Trophoblast cell (in vitro differentiated cells and primary cell): Measurements from ENCODE around the gene RABGGTB.

Source experiments
- DNase-seq, 2 donors: peaks; one replicate each; pipeline ENCODE4 v3.0.0-alpha.2; 2016
- H2AFZ ChIP-seq: 2 replicates; pipeline ENCODE4 v1.6.1; 2013; ENCODE audit warnings: low read length, moderate library complexity, mild to moderate bottlenecking; ENCODE audit not compliant: insufficient read depth, poor library complexity
- H2AK5ac ChIP-seq: 2 replicates; pipeline ENCODE4 v1.6.1; 2013; ENCODE audit warnings: mild to moderate bottlenecking, low read length
- H2BK120ac ChIP-seq: 2 replicates; pipeline ENCODE4 v1.6.1; 2013; ENCODE audit warnings: low read length, mild to moderate bottlenecking, moderate library complexity; ENCODE audit not compliant: insufficient read depth, poor library complexity
- H2BK12ac ChIP-seq: 2 replicates; pipeline ENCODE4 v1.6.1; 2013; ENCODE audit warnings: mild to moderate bottlenecking, low read length, moderate library complexity
- H2BK5ac ChIP-seq: 2 replicates; pipeline ENCODE4 v1.6.1; 2013; ENCODE audit warnings: low read length, low read depth, moderate library complexity, mild to moderate bottlenecking; ENCODE audit not compliant: poor library complexity
- H3K14ac ChIP-seq: 2 replicates; pipeline ENCODE4 v1.6.1; 2013; ENCODE audit warnings: mild to moderate bottlenecking, low read length
- H3K18ac ChIP-seq: 2 replicates; pipeline ENCODE4 v1.6.1; 2013; ENCODE audit warnings: mild to moderate bottlenecking, low read length
- H3K23ac ChIP-seq: 2 replicates; pipeline ENCODE4 v1.6.1; 2013; ENCODE audit warnings: low read length
- H3K27ac ChIP-seq: 2 replicates; pipeline ENCODE4 v1.5.1; 2013; ENCODE audit warnings: low read depth, mild to moderate bottlenecking, inconsistent platforms, low read length, moderate library complexity
- H3K27me3 ChIP-seq: 2 replicates; pipeline ENCODE4 v1.6.1; 2013; ENCODE audit warnings: inconsistent platforms, mild to moderate bottlenecking, low read length, moderate library complexity; ENCODE audit not compliant: insufficient read depth
- H3K36me3 ChIP-seq, 2 experiments: 1 replicate in 1 of 2; 2 replicates in 1 of 2; pipeline ENCODE4 v1.6.1; 2013; ENCODE audit warnings: low read length in 2 of 2, mild to moderate bottlenecking in 2 of 2, moderate library complexity in 1 of 2; ENCODE audit not compliant: insufficient read depth in 2 of 2, control insufficient read depth in 1 of 2
- H3K4ac ChIP-seq: 2 replicates; pipeline ENCODE4 v1.6.1; 2013; ENCODE audit warnings: low read depth, mild to moderate bottlenecking, low read length, moderate library complexity
- H3K4me1 ChIP-seq, 2 experiments: 1 replicate in 1 of 2; 2 replicates in 1 of 2; pipeline ENCODE4 v1.6.1; 2013; ENCODE audit warnings: low read length in 2 of 2, mild to moderate bottlenecking in 2 of 2, moderate library complexity in 1 of 2; ENCODE audit not compliant: insufficient read depth in 2 of 2, control insufficient read depth in 1 of 2
- H3K4me2 ChIP-seq: 2 replicates; pipeline ENCODE4 v1.6.1; 2013; ENCODE audit warnings: inconsistent platforms, mild to moderate bottlenecking, low read length, moderate library complexity
- H3K4me3 ChIP-seq: 2 replicates; pipeline ENCODE4 v1.5.1; 2013; ENCODE audit warnings: mild to moderate bottlenecking, low read depth, low read length, inconsistent platforms
- H3K79me1 ChIP-seq: one replicate; pipeline ENCODE4 v1.6.1; 2013; ENCODE audit warnings: low read length
- H3K79me2 ChIP-seq: 2 replicates; pipeline ENCODE4 v1.6.1; 2013; ENCODE audit warnings: low read length, mild to moderate bottlenecking; ENCODE audit not compliant: control insufficient read depth, insufficient read depth, poor library complexity
- H3K9ac ChIP-seq: 2 replicates; pipeline ENCODE4 v1.6.1; 2013; ENCODE audit warnings: mild to moderate bottlenecking, low read length
- H3K9me3 ChIP-seq: 2 replicates; pipeline ENCODE4 v1.6.1; 2013; ENCODE audit warnings: low read depth, mild to moderate bottlenecking, control low read depth, inconsistent platforms, low read length; ENCODE audit not compliant: insufficient read depth
- H4K12ac ChIP-seq: 2 replicates; pipeline ENCODE4 v1.6.1; 2013; ENCODE audit warnings: low read depth, mild to moderate bottlenecking, low read length, moderate library complexity
- H4K8ac ChIP-seq: 2 replicates; pipeline ENCODE4 v1.6.1; 2013; ENCODE audit warnings: low read depth, mild to moderate bottlenecking, low read length, moderate library complexity
- H4K91ac ChIP-seq: one replicate; pipeline ENCODE4 v1.6.1; 2013; ENCODE audit warnings: low read depth, mild to moderate bottlenecking, low read length, moderate library complexity
- WGBS: extraction: QIAGEN DNeasy Blood & Tissue Kit; methylation state at CpG from one replicate; pipeline ENCODE4 v1.1.7; 2013; ENCODE audit warnings: missing lambda C conversion rate; ENCODE audit not compliant: insufficient read length, insufficient coverage; ENCODE audit errors: extremely low coverage; 5-methylcytosine and 5-hydroxymethylcytosine counted together

The RABGGTB gene

DNA sequence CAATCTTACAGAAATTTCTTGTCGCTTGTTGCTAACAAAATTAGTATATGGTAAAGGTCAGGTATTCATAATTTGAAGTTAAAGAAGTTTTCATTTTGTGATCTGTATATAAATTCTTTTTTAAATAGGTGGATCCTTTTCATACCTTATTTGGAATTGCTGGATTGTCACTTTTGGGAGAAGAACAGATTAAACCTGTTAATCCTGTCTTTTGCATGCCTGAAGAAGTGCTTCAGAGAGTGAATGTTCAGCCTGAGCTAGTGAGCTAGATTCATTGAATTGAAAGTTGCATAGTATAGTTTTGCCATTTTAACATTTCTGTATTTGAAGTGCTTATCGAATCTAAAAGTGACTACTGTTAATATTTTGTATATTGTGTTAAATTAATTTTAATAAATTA is 8.3 kb downstream of the RABGGTB start:
- no peaks in the 10 kb centered on the region for H3K4me1 ChIP-seq
- H2BK5ac ChIP-seq = no peak overlapping the region
- DNase-seq = peak in 1 of 2 donors; percentile 79
- no peak overlapping the region for H3K14ac ChIP-seq
- no peak overlapping the region for H3K4me3 ChIP-seq
- no peak overlapping the region for H4K8ac ChIP-seq
- no CpG with 5 or more reads among the region's 2 CpGs for WGBS
- no peak overlapping the region for H3K4ac ChIP-seq
- no peak overlapping the region for H4K91ac ChIP-seq
- no peak overlapping the region for H2AK5ac ChIP-seq
- H2BK120ac ChIP-seq = no peak overlapping the region
- H3K79me2 ChIP-seq = no peaks in the 10 kb centered on the region
- H2BK12ac ChIP-seq = no peak overlapping the region
- H3K9ac ChIP-seq = no peak overlapping the region
- H3K36me3 ChIP-seq = peaks cover 28 to 35% of the 10 kb centered on the region in 2 experiments
- no peaks in the 10 kb centered on the region for H3K79me1 ChIP-seq
- no peak overlapping the region for H3K18ac ChIP-seq
- H3K9me3 ChIP-seq = no peaks in the 10 kb centered on the region
- no peak overlapping the region for H3K27ac ChIP-seq
- H2AFZ ChIP-seq = no peak overlapping the region
- H3K4me2 ChIP-seq = no peak overlapping the region
- no peaks in the 10 kb centered on the region for H3K27me3 ChIP-seq
- H4K12ac ChIP-seq = no peak overlapping the region
- H3K23ac ChIP-seq = no peak overlapping the region

DNA sequence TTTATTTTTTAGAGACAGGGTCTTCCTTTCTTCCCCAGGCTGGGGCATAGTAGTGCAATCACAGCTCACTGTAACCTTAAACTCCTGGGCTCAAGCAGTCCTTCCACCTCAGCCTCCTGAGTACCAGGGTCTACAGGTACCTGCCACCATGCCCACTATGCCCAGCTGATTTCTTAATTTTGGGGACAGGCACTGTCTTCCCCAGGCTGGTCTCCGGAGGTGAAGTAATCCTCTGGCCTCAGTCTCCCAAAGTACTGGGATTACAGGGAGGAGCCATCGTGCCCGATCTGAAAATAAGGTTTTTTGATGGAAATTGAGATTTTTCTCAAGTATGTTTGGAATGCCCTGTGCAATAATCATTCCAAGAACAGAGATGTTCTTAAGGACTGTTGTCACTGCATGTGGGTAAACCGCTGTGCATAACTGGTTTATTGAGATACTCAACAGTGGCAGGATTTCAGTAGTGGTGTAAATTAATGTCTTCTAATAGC is 9.7 kb downstream of the RABGGTB start:
- Histone ChIP-seq H4K12ac (no peak overlapping the region), H3K4ac (no peak overlapping the region), H3K36me3 (peaks cover 24 to 30% of the 10 kb centered on the region in 2 experiments), H3K23ac (no peak overlapping the region), H3K27ac (no peak overlapping the region), H2AFZ (no peak overlapping the region), H3K4me3 (no peak overlapping the region), H4K8ac (no peak overlapping the region), H3K9me3 (no peaks in the 10 kb centered on the region), H3K14ac (no peak overlapping the region), H4K91ac (no peak overlapping the region), H3K9ac (no peak overlapping the region), H3K4me1 (no peaks in the 10 kb centered on the region), H3K18ac (no peak overlapping the region), H2AK5ac (no peak overlapping the region), H3K79me2 (no peaks in the 10 kb centered on the region), H2BK120ac (no peak overlapping the region), H3K79me1 (no peaks in the 10 kb centered on the region), H2BK5ac (no peak overlapping the region), H2BK12ac (no peak overlapping the region), H3K4me2 (no peak overlapping the region), H3K27me3 (no peaks in the 10 kb centered on the region)
- peak in 1 of 2 donors; percentile 53 for DNase-seq
- no CpG with 5 or more reads among the region's 4 CpGs for WGBS

DNA sequence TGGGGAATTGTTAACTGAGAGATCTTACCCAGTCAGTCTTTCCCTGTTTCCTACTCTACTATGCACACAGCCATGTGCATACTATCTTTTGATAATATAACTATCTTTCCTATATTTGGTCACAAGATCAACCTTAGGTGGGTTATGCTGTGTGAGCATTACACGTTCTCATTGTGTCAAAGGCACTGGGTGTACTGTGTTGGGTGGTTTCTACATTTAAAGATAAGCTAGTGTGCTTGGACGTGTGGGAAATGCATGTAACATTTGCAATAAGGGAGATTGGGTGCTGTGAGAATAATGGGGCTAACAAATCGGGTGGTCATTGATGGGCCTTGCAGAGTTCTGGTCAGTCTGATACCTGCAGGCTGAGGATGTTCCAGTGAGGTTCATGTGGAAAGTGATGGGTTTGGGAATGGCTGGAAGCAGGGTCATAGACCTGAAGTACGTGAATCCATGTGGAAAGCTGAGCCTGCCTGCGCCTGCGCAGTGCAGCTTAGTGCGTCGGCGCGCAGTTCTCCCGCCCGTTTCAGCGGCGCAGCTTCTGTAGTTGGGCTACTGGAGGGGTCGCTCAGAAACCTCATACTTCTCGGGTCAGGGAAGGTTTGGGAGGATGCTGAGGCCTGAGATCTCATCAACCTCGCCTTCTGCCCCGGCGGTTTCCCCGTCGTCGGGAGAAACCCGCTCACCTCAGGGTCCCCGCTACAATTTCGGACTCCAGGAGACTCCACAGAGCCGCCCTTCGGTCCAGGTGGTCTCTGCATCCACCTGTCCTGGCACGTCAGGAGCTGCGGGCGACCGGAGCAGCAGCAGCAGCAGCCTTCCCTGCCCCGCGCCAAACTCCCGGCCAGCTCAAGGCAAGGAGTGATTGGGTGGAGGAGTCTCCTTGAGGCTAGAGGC is 10.6 kb downstream of the RABGGTB start, which contains the start of gene MSH4:
Gene MSH4 (plus strand): TSS at position 507 of the 897 bp plus-strand sequence. CDS start 104 bp downstream, at position 611.
- Histone ChIP-seq H4K12ac (no peak within 1 kb of the TSS), H3K23ac (no peak within 1 kb of the TSS), H3K4me3 (no peak within 1 kb of the TSS), H2BK12ac (no peak within 1 kb of the TSS), H3K4me2 (no peak within 1 kb of the TSS), H2AFZ (no peak within 1 kb of the TSS), H3K14ac (no peak within 1 kb of the TSS), H3K4me1 (no peaks in the 10 kb centered on the region), H3K36me3 (peaks cover 24 to 29% of the 10 kb centered on the region in 2 experiments), H4K91ac (no peak within 1 kb of the TSS), H2BK120ac (no peak within 1 kb of the TSS), H3K79me1 (no peaks in the 10 kb centered on the region), H3K79me2 (no peaks in the 10 kb centered on the region), H2BK5ac (no peak within 1 kb of the TSS), H4K8ac (no peak within 1 kb of the TSS), H2AK5ac (no peak within 1 kb of the TSS), H3K9me3 (no peaks in the 10 kb centered on the region), H3K4ac (no peak within 1 kb of the TSS), H3K18ac (no peak within 1 kb of the TSS), H3K27ac (no peak within 1 kb of the TSS), H3K27me3 (no peaks in the 10 kb centered on the region), H3K9ac (no peak within 1 kb of the TSS)
- DNase-seq = peak in 1 of 2 donors; percentile 54
- no CpG with 5 or more reads among the region's 34 CpGs for WGBS

DNA sequence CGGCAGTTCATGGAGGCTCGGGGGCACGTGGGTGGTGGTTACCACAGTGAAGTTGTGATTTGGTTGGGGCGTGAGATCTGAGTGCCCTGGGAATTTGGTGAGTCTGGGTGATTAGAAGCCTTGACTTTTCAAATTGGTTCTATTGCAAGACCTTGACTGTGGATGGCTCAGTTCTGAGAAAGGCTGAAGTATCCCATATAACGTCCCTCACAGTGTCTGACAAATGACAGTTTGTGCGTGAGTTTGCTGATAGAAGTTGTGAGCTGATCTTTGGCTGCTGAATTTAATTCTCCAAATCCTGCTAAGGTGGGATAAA is 11.2 kb downstream of the RABGGTB start:
- Histone ChIP-seq H3K9ac (no peak overlapping the region), H2AFZ (no peak overlapping the region), H2AK5ac (no peak overlapping the region), H3K9me3 (no peaks in the 10 kb centered on the region), H3K27ac (no peak overlapping the region), H3K4me3 (no peak overlapping the region), H3K14ac (no peak overlapping the region), H3K23ac (no peak overlapping the region), H2BK12ac (no peak overlapping the region), H3K4ac (no peak overlapping the region), H4K8ac (no peak overlapping the region), H3K4me1 (no peaks in the 10 kb centered on the region), H2BK5ac (no peak overlapping the region), H3K79me1 (no peaks in the 10 kb centered on the region), H3K79me2 (no peaks in the 10 kb centered on the region), H3K27me3 (no peaks in the 10 kb centered on the region), H3K4me2 (no peak overlapping the region), H3K18ac (no peak overlapping the region), H3K36me3 (peaks cover 22 to 26% of the 10 kb centered on the region in 2 experiments), H2BK120ac (no peak overlapping the region), H4K91ac (no peak overlapping the region), H4K12ac (no peak overlapping the region)
- no peak for DNase-seq
- no CpG with 5 or more reads among the region's 6 CpGs for WGBS
